Measurements from ENCODE around the gene SFSWAP.
A peak's percentile ranks its signal among the peaks of the same experiment; 100 is the strongest.

The SFSWAP gene

GRCh38 chr12:131824450-131824849 is 113.6 kb downstream of the SFSWAP start:
- DNase-seq, result no peak

GRCh38 chr12:131825146-131825892 is 114.4 kb downstream of the SFSWAP start:
- no peak for DNase-seq

- DNase-seq, result no peak
Observed at GRCh38 chr12:131826097-131826928, 115.4 kb downstream of the SFSWAP start.

GRCh38 chr12:131827961-131828534 is 117.2 kb downstream of the SFSWAP start, which contains the start of gene MMP17:
Gene MMP17, plus strand, starts transcription at chr12:131828393. Its CDS starts 102 bp downstream, at chr12:131828495.
- DNase-seq, result no peak

GRCh38 chr12:131828671-131829355 is 117.9 kb downstream of the SFSWAP start:
- DNase-seq, result no peak

GRCh38 chr12:131829356-131829747 is 118.5 kb downstream of the SFSWAP start:
- no peak for DNase-seq

GRCh38 chr12:131829791-131830334 is 119.0 kb downstream of the SFSWAP start:
- DNase-seq, result no peak

- DNase-seq, result peak in 1 of 2 experiments; percentile 63
Observed at GRCh38 chr12:131830335-131830913, 119.5 kb downstream of the SFSWAP start.

- no peak for DNase-seq
Observed at GRCh38 chr12:131830914-131831571, 120.2 kb downstream of the SFSWAP start.

GRCh38 chr12:131831635-131832041 is 120.7 kb downstream of the SFSWAP start:
- DNase-seq, result no peak

GRCh38 chr12:131832321-131833231 is 121.7 kb downstream of the SFSWAP start:
- peak; percentile 23 to 25 for DNase-seq

GRCh38 chr12:131833288-131833895 is 122.5 kb downstream of the SFSWAP start:
- DNase-seq, result no peak

GRCh38 chr12:131833896-131834641 is 123.2 kb downstream of the SFSWAP start:
- DNase-seq, result peak in 1 of 2 experiments; percentile 26

GRCh38 chr12:131834798-131835615 is 124.1 kb downstream of the SFSWAP start:
- no peak for DNase-seq

- DNase-seq, result no peak
Observed at GRCh38 chr12:131835616-131836171, 124.8 kb downstream of the SFSWAP start.

- DNase-seq, result no peak
Observed at GRCh38 chr12:131836193-131836592, 125.3 kb downstream of the SFSWAP start.

- DNase-seq, result no peak
Observed at GRCh38 chr12:131836714-131837397, 126.0 kb downstream of the SFSWAP start.
